Activated T-cell treated with anti-CD3 and anti-CD28 coated beads, Interleukin-2, amount 50 U/mL, for 4 hours (primary cell): ENCODE measurements around the gene CCL22. TPM values are rescaled to one million over a fixed set of nuclear protein-coding genes. Genes with fewer than 3 reads are reported as not detected.

Experiments
- ATAC-seq, 2 donors: fragments of 200-7000 bp; cut with Tn5 transposase; one replicate each; pipeline ENCODE4 v1.10.0; 2021
- DNase-seq: peaks from one replicate; pipeline ENCODE4 v3.0.0-alpha.2; 2020
- H3K27me3 Mint-ChIP-seq: one replicate; pipeline ENCODE4 v1.8.0; 2021; ENCODE audit warnings: low read depth, mixed read lengths
- H3K36me3 Mint-ChIP-seq: one replicate; pipeline ENCODE4 v1.8.0; 2022; ENCODE audit warnings: mixed read lengths; ENCODE audit not compliant: insufficient read depth
- H3K4me1 Mint-ChIP-seq: one replicate; pipeline ENCODE4 v1.8.0; 2021; ENCODE audit warnings: low read depth, mixed read lengths
- H3K4me3 Mint-ChIP-seq: one replicate; pipeline ENCODE4 v1.8.0; 2021; ENCODE audit warnings: mild to moderate bottlenecking, moderate library complexity, mixed read lengths
- H3K9me3 Mint-ChIP-seq: one replicate; pipeline ENCODE4 v1.8.0; 2021; ENCODE audit warnings: mixed read lengths
- total RNA-seq, 3 donors: library from RNA; stranded (reverse); gene quantifications; one replicate each; pipeline ENCODE4 v1.2.1, GENCODE V29; 2021

Gene CCL22
- total RNA-seq, 3 donors from 2014 or later = 62.3 to 121 (median 80.2) TPM

DNA sequence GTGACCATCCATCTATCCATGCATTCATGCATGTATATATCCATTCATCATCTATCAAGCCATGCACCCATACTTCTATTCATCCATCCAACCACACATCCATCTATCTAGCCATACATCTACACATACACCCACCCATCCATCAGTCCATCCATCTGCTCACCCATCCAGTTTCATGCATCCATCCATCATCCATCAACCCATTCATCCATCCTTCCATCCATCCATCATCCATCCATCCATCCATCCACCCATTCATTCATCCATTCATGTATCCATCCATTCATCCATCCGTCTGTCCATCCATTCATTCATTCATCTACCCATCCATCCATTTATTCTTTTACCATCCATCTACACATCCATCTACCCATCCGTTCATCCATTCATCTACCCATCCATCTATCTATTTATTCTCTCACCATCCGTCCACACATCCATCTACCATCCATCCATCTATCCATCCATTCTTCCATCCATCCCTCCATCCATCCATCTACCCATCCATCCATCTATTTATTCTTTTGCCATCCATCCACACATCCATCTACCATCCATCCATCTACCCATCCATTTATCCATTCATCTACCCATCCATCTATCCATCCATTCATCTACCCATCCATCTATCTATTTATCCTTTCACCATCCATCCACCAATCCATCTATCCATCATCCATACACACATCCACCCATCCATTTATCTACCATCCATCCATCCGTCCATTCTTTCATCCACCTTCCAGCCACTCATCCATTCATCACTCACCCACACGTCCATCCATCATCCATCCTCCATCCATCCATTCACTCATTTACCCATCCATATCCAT lies 49.2 kb downstream of the CCL22 start:
- Mint-ChIP-seq H3K9me3 (no peaks in the 10 kb centered on the region), H3K4me1 (no peaks in the 10 kb centered on the region), H3K4me3 (no peak overlapping the region), H3K27me3 (peaks cover 3% of the 10 kb centered on the region), H3K36me3 (no peaks in the 10 kb centered on the region)
- DNase-seq (no peak), ATAC-seq (no peak)

DNA sequence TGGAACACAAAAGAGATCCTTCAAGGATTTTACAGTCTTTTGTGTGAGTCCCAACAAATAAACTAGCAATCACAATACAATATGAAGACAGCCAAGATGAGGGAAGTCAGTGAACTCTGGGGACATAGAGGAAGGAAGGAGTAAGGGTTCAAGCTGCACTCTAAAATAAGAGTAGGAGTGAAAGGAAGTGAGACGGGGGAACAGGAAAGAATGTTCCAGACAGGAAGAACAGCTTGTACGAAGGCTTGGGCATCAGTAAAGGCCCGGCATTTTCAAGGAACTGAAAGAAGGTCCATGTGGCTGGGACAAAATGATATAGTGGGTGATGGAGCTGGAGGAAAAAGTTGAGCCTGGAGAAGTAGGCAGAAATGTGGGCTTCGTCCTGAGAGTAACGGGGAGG lies 50.5 kb downstream of the CCL22 start:
- peaks cover 3% of the 10 kb centered on the region for H3K27me3 Mint-ChIP-seq
- no peaks in the 10 kb centered on the region for H3K36me3 Mint-ChIP-seq
- H3K9me3 Mint-ChIP-seq = no peaks in the 10 kb centered on the region
- ATAC-seq (no peak), DNase-seq (no peak)
- H3K4me3 Mint-ChIP-seq = no peak overlapping the region
- H3K4me1 Mint-ChIP-seq = no peaks in the 10 kb centered on the region

DNA sequence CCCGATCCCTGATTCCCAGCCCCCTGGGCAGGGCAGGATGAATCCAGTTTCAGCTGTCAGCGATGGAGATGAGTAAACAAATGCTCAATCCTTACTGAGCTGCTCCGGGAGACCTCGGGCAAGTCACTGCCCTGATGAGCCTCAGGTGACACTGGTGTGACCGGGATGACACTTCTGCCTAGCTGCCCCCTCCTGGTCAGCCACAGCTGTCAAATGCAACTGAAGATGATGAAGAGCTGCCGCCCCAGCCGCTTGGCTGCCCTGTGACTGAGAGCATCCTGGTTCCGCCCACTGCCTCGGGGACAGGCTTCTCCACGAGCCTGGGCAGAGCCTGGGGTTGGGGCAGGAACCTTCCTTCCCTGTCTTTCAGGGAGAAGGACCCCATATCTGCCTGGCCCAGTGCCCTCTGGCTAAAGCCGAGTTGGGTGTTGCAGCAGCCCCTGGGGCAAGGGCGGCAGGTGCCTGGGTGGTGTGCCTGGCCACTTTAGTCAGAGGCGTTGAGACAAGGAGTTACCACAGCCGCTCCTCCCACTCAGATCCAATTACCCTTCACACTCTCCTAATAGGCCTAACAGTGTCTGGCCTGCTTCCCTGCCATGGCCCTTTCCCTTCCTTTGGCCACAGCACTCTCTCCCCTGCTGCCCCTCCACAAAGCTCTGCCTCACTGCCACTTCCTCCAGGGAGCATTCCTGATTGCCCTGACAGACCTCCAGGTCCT lies 51.4 kb downstream of the CCL22 start:
- Mint-ChIP-seq H3K9me3 (no peaks in the 10 kb centered on the region), H3K4me3 (no peak overlapping the region), H3K36me3 (no peaks in the 10 kb centered on the region), H3K4me1 (no peaks in the 10 kb centered on the region), H3K27me3 (peaks cover 3% of the 10 kb centered on the region)
- no peak for ATAC-seq
- no peak for DNase-seq

DNA sequence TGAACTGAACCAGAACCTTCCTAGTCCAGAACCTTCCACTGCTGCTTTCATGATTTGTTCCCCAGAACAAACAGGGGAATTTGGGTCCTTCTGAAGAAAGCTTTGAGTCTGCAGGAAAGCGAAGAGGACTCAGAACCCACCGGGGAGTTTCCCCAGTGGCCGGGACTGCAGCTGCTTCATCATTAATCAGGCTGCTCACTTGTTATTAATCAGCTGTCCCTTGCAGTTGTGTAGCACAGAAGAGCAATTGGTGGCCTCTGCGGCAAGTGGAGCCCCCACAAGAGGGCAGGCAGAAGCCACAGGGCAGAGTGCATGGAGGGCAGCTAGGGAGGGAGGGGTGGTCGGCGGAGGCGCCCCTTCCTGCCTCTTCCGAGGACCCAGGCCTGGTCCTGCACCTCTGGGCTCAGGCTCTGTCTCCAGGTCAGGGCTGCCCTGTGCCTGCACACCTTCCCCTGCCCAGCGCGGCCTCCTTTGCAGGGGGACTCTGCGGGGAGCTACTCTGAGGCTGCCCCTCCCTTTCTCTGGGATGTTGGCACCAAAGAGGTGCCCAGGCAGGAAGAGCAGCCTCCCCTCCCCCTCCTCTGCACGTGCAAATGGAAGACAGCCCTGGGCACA lies 52.9 kb downstream of the CCL22 start:
- H3K36me3 Mint-ChIP-seq = no peaks in the 10 kb centered on the region
- DNase-seq (no peak), ATAC-seq (peak in 1 of 2 donors; percentile 7)
- H3K9me3 Mint-ChIP-seq = no peaks in the 10 kb centered on the region
- H3K4me3 Mint-ChIP-seq = no peak overlapping the region
- H3K4me1 Mint-ChIP-seq = peaks cover 2% of the 10 kb centered on the region
- peaks cover 3% of the 10 kb centered on the region for H3K27me3 Mint-ChIP-seq

DNA sequence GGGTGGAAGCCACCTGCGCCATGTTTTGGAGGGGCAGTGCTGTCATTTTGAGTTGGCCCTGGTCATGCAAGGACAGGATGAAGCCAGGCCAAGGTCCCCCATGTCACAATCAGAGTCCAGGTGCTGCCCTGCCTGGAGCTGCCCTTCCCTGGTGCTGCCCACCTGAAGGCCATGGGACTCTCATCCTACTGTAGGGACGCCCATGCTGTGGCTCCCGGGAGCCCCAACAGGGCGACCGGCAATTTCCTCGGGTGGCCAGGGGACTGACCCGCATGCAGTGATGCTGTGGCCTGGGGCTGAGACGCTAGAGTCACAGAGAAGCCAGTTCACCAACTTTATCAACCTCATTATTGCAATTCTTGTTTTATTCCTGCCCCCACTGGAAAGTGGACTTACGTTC lies 54.0 kb downstream of the CCL22 start:
- Mint-ChIP-seq H3K4me3 (no peak overlapping the region), H3K4me1 (peaks cover 9% of the 10 kb centered on the region)
- no peak for ATAC-seq

DNA sequence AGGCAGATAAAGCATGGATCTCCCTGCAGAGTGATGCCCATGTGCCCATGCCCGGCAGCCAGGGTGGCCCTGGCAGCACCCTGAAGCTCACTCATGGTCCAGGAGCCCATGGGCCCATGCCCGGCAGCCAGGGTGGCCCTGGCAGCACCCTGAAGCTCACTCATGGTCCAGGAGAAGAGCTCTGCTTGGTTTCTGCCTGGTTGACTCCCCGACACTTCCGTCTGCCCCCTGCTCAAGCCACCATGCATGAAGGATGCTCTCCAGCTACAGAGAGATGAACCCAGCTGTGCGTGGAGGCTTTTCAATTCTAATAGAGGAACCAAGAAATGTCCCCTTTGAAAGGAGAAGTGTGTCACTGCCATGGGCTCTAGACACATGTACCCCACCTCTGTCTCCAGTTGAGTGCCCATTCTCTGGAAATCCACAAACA lies 54.7 kb downstream of the CCL22 start:
- no peaks in the 10 kb centered on the region for H3K9me3 Mint-ChIP-seq
- H3K4me3 Mint-ChIP-seq = no peak overlapping the region
- ATAC-seq (no peak), DNase-seq (no peak)
- H3K4me1 Mint-ChIP-seq = peaks cover 11% of the 10 kb centered on the region
- peaks cover 3% of the 10 kb centered on the region for H3K27me3 Mint-ChIP-seq
- no peaks in the 10 kb centered on the region for H3K36me3 Mint-ChIP-seq

More for the DNA sequence above, 54.0 kb downstream of the CCL22 start:
- Mint-ChIP-seq H3K36me3 (no peaks in the 10 kb centered on the region), H3K9me3 (no peaks in the 10 kb centered on the region), H3K27me3 (peaks cover 3% of the 10 kb centered on the region)
- DNase-seq = no peak

DNA sequence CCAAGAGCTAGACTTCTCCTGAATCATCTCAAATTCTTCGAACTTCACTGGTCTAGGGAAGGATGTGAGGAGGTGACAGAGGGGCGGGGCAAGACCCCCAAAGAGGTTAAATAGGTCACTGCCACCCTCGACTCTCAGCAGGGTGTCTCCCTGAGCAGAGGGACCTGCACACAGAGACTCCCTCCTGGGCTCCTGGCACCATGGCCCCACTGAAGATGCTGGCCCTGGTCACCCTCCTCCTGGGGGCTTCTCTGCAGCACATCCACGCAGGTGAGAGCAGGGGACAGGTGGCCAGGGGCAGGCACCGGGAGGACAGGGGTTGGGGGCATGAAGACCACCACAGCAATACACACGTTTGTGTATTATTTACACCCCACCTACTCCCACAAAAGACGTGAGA lies 55.1 kb downstream of the CCL22 start:
- no peak for DNase-seq
- Mint-ChIP-seq H3K36me3 (no peaks in the 10 kb centered on the region), H3K27me3 (peaks cover 3% of the 10 kb centered on the region), H3K9me3 (no peaks in the 10 kb centered on the region), H3K4me3 (no peak overlapping the region), H3K4me1 (peaks cover 13% of the 10 kb centered on the region)
- ATAC-seq = no peak

Other genes with a start within 250 kb of the CCL22 start
- gene PSME3IP1, start 172.7 kb upstream of the CCL22 start, total RNA-seq = 10 to 100 TPM; 76.7 to 81.0 (median 80.1) TPM
- 10 to 100 TPM; 30.4 to 33.3 (median 32.4) TPM for gene RSPRY1, start 172.5 kb upstream of the CCL22 start, total RNA-seq
- gene ARL2BP, start 113.5 kb upstream of the CCL22 start, total RNA-seq = 10 to 100 TPM; 19.0 to 26.4 (median 19.8) TPM
- gene PLLP, start 74.1 kb upstream of the CCL22 start, total RNA-seq = under 1 TPM in 2 of 3 donors, not detected in 1; 0.13 to 0.33 TPM
- under 1 TPM in 2 of 3 donors, not detected in 1; 0.05 TPM for gene CX3CL1, start 13.7 kb downstream of the CCL22 start, total RNA-seq
- gene CCL17, start 46.0 kb downstream of the CCL22 start, total RNA-seq = 10 to 100 TPM; 11.0 to 41.5 (median 26.2) TPM
- 100 to 1,000 TPM in 1 of 3 donors, 10 to 100 TPM in 2; 75.9 to 100 (median 92.2) TPM for gene CIAPIN1, start 88.6 kb downstream of the CCL22 start, total RNA-seq
- 10 to 100 TPM; 44.5 to 47.2 (median 47.0) TPM for gene COQ9, start 88.7 kb downstream of the CCL22 start, total RNA-seq
- 100 to 1,000 TPM; 117 to 130 (median 129) TPM for gene POLR2C, start 103.9 kb downstream of the CCL22 start, total RNA-seq
- gene DOK4, start 127.7 kb downstream of the CCL22 start, total RNA-seq = 1 to 10 TPM; 1.1 to 2.6 (median 1.6) TPM
- 1 to 10 TPM; 4.6 to 8.9 (median 6.9) TPM for gene CCDC102A, start 177.8 kb downstream of the CCL22 start, total RNA-seq
- 1 to 10 TPM; 1.7 to 6.7 (median 6.5) TPM for gene ADGRG5, start 183.9 kb downstream of the CCL22 start, total RNA-seq